Activated CD8-positive, alpha-beta memory T cell treated with anti-CD3 and anti-CD28 coated beads for 24 hours (primary cell): ENCODE measurements around the gene GALNT16.
"Not testable (repeated sequence)": the region's sequence is repeated elsewhere in the genome, so short reads cannot be mapped to it uniquely, and the experiment has no call there.

Experiments used
- DNase-seq: peaks from one replicate; pipeline ENCODE4 v3.0.0-alpha.2; 2020

Gene GALNT16

GRCh38 chr14:69260190-69260860 lies 367 bp downstream of the GALNT16 start:
- DNase-seq = no peak

GRCh38 chr14:69260861-69261564 lies 1.1 kb downstream of the GALNT16 start:
- peak; percentile 77 for DNase-seq

GRCh38 chr14:69261761-69262331 lies 1.9 kb downstream of the GALNT16 start:
- DNase-seq = no peak

- DNase-seq = no peak
These were observed 2.6 kb downstream of the GALNT16 start for GRCh38 chr14:69262516-69262915.

- no peak for DNase-seq
These were observed 3.4 kb downstream of the GALNT16 start for GRCh38 chr14:69263364-69263763.

- no peak for DNase-seq
These were observed 3.8 kb downstream of the GALNT16 start for GRCh38 chr14:69263771-69264170.

- no peak for DNase-seq
These were observed 6.8 kb downstream of the GALNT16 start for GRCh38 chr14:69266572-69267345.

GRCh38 chr14:69267492-69267891 lies 7.5 kb downstream of the GALNT16 start:
- DNase-seq = no peak

- no peak for DNase-seq
These were observed 8.3 kb downstream of the GALNT16 start for GRCh38 chr14:69268223-69268622.

- DNase-seq = no peak
These were observed 8.8 kb downstream of the GALNT16 start for GRCh38 chr14:69268763-69269162.

GRCh38 chr14:69269381-69269780 lies 9.4 kb downstream of the GALNT16 start:
- DNase-seq = no peak

- no peak for DNase-seq
These were observed 10.1 kb downstream of the GALNT16 start for GRCh38 chr14:69270097-69270496.

- no peak for DNase-seq
These were observed 11.1 kb downstream of the GALNT16 start for GRCh38 chr14:69270795-69271708.

GRCh38 chr14:69274321-69274720 lies 14.4 kb downstream of the GALNT16 start:
- no peak for DNase-seq

- no peak for DNase-seq
These were observed 15.4 kb downstream of the GALNT16 start for GRCh38 chr14:69275331-69275730.

- not testable (repeated sequence) for DNase-seq
These were observed 17.4 kb downstream of the GALNT16 start for GRCh38 chr14:69277356-69277755.

GRCh38 chr14:69280746-69281291 lies 20.9 kb downstream of the GALNT16 start:
- DNase-seq = no peak

- DNase-seq = no peak
These were observed 21.7 kb downstream of the GALNT16 start for GRCh38 chr14:69281450-69282169.

GRCh38 chr14:69282448-69282847 lies 22.5 kb downstream of the GALNT16 start:
- no peak for DNase-seq

- DNase-seq = no peak
These were observed 24.2 kb downstream of the GALNT16 start for GRCh38 chr14:69284170-69284569.

GRCh38 chr14:69285661-69286255 lies 25.8 kb downstream of the GALNT16 start:
- DNase-seq = no peak
